Measurements from ENCODE around the gene PGA4.

DNA sequence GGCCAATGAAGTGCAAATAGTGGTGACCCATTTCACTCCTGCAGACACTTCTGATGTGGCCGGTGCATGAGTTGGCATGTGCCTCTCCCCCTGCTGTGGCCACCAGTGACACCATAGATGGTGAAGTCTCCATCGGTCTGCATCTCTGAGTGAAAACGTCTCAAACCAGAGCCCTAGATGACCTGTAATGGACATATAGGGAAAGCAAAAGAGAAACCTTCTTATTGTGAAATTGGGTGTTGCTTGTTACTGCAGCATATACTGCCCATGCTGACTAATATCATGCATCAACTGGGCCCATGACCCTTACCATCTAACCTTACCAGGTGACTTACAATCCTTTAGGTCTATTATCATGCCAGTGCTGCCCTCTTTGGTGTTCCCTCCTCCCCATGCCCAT is 49.3 kb upstream of the PGA4 start:
- TF ChIP-seq, protein P1, sequence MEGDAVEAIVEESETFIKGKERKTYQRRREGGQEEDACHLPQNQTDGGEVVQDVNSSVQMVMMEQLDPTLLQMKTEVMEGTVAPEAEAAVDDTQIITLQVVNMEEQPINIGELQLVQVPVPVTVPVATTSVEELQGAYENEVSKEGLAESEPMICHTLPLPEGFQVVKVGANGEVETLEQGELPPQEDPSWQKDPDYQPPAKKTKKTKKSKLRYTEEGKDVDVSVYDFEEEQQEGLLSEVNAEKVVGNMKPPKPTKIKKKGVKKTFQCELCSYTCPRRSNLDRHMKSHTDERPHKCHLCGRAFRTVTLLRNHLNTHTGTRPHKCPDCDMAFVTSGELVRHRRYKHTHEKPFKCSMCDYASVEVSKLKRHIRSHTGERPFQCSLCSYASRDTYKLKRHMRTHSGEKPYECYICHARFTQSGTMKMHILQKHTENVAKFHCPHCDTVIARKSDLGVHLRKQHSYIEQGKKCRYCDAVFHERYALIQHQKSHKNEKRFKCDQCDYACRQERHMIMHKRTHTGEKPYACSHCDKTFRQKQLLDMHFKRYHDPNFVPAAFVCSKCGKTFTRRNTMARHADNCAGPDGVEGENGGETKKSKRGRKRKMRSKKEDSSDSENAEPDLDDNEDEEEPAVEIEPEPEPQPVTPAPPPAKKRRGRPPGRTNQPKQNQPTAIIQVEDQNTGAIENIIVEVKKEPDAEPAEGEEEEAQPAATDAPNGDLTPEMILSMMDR (conservative IDR thresholded peaks at IDR 0.05; ENCODE audit: low read depth, low read length) = no peak
- no peak for TF ChIP-seq EZH2 (IDR thresholded peaks at IDR 0.05; ENCODE audit: borderline replicate concordance, low read depth, low read length, poor library complexity, severe bottlenecking)

All from A673 (cell line).